GM21786 (cell line): Measurements from ENCODE around the gene MMP15.

Source experiments
- ATAC-seq: cut with Tn5 transposase; IDR thresholded peaks from one replicate; pipeline ENCODE4 v1.9.1; 2021; ENCODE audit not compliant: unreplicated experiment

The MMP15 gene

GRCh38 chr16:58018803-58019202, 6.8 kb upstream of the MMP15 start:
- no peak for ATAC-seq

- no peak for ATAC-seq
These were observed 5.6 kb upstream of the MMP15 start for GRCh38 chr16:58019866-58020538.

- ATAC-seq, result no peak
These were observed 4.7 kb upstream of the MMP15 start for GRCh38 chr16:58020628-58021521.

- no peak for ATAC-seq
These were observed 3.6 kb upstream of the MMP15 start for GRCh38 chr16:58021661-58022551.

- ATAC-seq, result no peak
These were observed 2.8 kb upstream of the MMP15 start for GRCh38 chr16:58022601-58023371.

- no peak for ATAC-seq
These were observed 836 bp upstream of the MMP15 start for GRCh38 chr16:58024486-58025350.

GRCh38 chr16:58026139-58026704, 668 bp downstream of the MMP15 start:
- no peak for ATAC-seq

- ATAC-seq, result no peak
These were observed 1.2 kb downstream of the MMP15 start for GRCh38 chr16:58026705-58027160.

GRCh38 chr16:58027161-58027915, 1.8 kb downstream of the MMP15 start:
- ATAC-seq, result no peak

GRCh38 chr16:58027916-58028455, 2.4 kb downstream of the MMP15 start:
- no peak for ATAC-seq

- ATAC-seq, result no peak
These were observed 3.1 kb downstream of the MMP15 start for GRCh38 chr16:58028541-58029070.

GRCh38 chr16:58029410-58029809, 3.9 kb downstream of the MMP15 start:
- no peak for ATAC-seq

GRCh38 chr16:58030136-58030840, 4.7 kb downstream of the MMP15 start:
- no peak for ATAC-seq

- ATAC-seq, result no peak
These were observed 5.7 kb downstream of the MMP15 start for GRCh38 chr16:58031016-58031800.

- no peak for ATAC-seq
These were observed 7.2 kb downstream of the MMP15 start for GRCh38 chr16:58032710-58033293.

GRCh38 chr16:58034128-58034685, 8.7 kb downstream of the MMP15 start:
- no peak for ATAC-seq
